KOPT-K1 (cell line): ENCODE results near the gene MINDY1.
A peak's percentile ranks its signal among the peaks of the same experiment; 100 is the strongest.

Source experiments
- H3K27ac ChIP-seq: fragments of 200-600 bp; sonication (generic); 2 replicates; pipeline ENCODE4 v1.5.1; 2016; ENCODE audit warnings: antibody characterized with exemption, mild to moderate bottlenecking, low read depth, low read length; ENCODE audit not compliant: poor library complexity, severe bottlenecking
- H3K36me3 ChIP-seq: fragments of 200-600 bp; sonication (generic); 2 replicates; pipeline ENCODE4 v1.5.1; 2017; ENCODE audit warnings: antibody characterized with exemption, mild to moderate bottlenecking, low read length, moderate library complexity; ENCODE audit not compliant: insufficient read depth
- H3K9me3 ChIP-seq: fragments of 200-600 bp; sonication (generic); 2 replicates; pipeline ENCODE4 v1.5.1; 2017; ENCODE audit warnings: antibody characterized with exemption, low read length, mild to moderate bottlenecking; ENCODE audit not compliant: insufficient read depth, poor library complexity, severe bottlenecking

The MINDY1 gene

DNA sequence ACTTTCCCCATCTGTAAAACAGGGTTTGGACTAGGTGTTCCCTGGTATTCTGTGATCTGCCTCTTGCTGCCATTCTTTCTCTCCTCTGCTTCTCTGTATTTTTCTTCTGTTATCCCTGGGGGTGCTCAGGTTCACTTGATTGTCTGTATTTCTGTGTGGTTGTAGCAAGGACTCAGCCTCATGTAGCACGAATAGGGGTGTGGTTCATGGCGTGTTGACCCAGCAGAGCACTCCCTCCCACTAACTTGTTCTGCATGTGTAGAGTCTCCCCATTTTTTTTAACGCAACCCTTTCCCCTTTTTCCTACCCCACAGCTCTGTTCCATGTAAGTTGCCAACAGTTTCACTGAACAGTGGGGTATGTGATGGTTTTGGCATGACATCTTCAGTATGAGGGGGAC, 28.5 kb upstream of the MINDY1 start:
- H3K27ac ChIP-seq, result no peak overlapping the region

DNA sequence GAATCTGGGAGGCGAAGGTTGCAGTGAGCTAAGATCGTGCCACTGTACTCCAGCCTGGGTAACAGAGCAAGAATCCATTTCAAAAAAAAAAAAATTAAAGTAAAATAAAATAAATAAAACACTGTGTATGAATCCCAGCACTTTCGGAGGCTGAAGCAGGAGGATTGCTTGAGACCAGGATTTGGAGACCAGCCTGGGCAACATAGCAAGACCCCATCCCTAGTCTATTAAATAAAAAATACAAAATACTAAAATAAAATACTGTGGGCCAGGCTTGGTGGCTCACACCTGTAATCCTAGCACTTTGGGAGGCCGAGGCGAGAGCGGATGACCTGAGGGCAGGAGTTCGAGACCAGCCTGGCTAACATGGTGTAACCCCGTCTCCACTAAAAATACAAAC, 25.5 kb upstream of the MINDY1 start:
- Histone ChIP-seq H3K9me3 (no peaks in the 10 kb centered on the region), H3K36me3 (peaks cover 63% of the 10 kb centered on the region), H3K27ac (no peak overlapping the region)

More for the DNA sequence above, 28.5 kb upstream of the MINDY1 start:
- Histone ChIP-seq H3K9me3 (no peaks in the 10 kb centered on the region), H3K36me3 (peaks cover 34% of the 10 kb centered on the region)

DNA sequence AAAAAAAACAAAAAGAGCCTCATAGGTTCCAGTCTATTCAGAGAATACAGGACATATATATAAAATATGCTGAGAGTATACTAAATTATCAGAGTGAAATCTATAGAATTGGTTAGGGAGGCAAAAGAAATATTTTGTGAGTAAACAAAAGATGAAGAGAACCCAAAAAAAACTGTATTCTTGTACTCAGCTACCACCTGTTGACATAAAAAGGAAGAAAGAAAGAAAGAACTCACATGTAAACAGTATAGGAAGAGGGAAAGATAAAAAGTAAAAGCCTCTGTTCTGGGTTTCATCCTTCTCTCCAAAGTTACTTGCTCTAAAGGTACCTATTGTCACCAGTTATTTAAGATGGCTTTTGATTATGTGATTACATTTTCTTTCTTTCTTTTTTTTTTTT, 19.8 kb upstream of the MINDY1 start:
- no peaks in the 10 kb centered on the region for H3K9me3 ChIP-seq
- peaks cover 68% of the 10 kb centered on the region for H3K36me3 ChIP-seq
- H3K27ac ChIP-seq, result no peak overlapping the region

DNA sequence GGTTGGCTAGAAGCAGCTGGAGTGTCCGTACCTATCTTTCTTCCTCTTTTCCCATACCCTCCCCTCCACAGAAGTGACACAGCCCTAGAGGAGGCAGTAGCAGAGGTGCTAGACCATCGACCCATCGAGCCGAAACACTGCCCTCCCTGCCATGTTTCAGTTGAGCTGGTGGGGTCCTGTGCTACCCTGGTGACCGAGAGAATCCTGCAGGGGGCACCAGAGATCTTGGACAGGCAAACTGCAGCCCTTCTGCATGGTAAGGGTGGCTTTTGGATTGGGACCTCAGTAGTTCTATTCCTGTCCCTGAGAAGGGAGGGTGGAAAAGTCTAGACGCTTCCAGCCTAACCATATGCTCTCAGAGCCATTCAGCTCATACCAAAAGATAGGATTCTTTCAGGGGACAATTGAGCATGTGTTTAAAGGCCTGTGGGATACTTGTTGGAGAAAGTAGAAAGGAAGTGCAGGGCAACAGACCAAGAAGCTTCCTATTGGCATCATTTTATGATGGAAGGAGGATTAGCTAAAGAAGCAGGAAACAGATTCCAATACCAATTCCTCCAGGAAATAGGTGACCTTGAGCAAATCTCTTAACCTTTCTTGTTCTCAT, 17.9 kb upstream of the MINDY1 start:
- peaks cover 50% of the 10 kb centered on the region for H3K36me3 ChIP-seq
- H3K9me3 ChIP-seq, result no peaks in the 10 kb centered on the region
- H3K27ac ChIP-seq, result no peak overlapping the region

DNA sequence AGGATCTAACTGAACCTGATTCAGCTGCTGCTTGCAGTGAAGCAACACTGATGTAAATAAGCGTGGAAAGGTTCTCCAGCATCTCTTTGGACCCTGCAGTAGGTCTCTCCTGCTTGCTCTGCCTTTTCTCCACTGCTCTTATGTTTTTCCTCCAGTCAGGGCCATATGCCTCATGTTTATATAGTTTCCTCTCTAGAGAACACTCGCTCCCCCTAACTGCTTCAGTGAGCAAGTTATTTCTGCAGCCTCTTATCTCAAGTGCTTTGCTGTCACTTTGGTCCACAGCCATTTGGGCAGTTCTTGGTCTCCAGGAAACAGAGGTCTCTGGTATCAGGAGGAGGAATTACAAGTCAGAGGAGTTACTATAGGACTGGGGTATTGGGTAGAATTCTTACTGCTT, 6.8 kb upstream of the MINDY1 start:
- no peaks in the 10 kb centered on the region for H3K9me3 ChIP-seq
- H3K36me3 ChIP-seq, result peaks cover 10% of the 10 kb centered on the region; the same call in 1 of the 2 replicates
- no peak overlapping the region for H3K27ac ChIP-seq

DNA sequence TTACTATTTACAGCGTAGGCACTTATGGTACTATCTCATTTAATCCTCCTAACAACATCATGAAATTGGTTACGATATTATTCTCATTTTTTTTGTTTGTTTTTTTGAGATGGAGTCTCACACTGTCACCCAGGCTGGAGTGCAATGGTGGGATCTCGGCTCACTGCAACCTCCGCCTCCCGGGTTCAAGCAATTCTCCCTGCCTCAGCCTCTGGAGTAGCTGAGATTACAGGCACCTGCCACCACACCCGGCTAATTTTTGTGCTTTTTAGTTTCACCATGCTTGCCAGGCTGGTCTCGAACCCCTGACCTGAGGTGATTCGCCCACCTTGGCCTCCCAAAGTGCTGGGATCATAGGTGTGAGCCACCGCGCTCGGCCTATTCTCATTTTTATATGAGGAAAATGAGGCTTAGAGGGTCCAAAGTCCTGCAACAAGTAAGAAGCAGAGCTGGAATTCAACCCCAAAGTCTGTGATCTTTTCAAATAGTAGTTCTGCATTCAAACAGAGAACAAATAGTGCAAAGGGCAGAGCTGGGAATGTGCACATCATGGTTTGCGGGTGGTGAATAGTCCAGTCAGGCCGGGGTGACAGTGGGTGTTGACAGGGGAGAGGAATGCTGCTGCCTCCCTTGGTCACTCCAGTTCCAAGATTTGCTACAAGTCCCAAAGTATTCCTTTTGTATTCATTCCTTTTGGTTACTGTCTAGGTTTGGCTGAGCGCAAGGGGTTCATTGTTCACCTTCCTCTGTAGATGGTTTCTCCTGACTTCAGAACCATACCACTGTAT, 6.2 kb upstream of the MINDY1 start:
- Histone ChIP-seq H3K9me3 (no peaks in the 10 kb centered on the region), H3K27ac (no peak overlapping the region), H3K36me3 (peaks cover 3% of the 10 kb centered on the region; the same call in 1 of the 2 replicates)

DNA sequence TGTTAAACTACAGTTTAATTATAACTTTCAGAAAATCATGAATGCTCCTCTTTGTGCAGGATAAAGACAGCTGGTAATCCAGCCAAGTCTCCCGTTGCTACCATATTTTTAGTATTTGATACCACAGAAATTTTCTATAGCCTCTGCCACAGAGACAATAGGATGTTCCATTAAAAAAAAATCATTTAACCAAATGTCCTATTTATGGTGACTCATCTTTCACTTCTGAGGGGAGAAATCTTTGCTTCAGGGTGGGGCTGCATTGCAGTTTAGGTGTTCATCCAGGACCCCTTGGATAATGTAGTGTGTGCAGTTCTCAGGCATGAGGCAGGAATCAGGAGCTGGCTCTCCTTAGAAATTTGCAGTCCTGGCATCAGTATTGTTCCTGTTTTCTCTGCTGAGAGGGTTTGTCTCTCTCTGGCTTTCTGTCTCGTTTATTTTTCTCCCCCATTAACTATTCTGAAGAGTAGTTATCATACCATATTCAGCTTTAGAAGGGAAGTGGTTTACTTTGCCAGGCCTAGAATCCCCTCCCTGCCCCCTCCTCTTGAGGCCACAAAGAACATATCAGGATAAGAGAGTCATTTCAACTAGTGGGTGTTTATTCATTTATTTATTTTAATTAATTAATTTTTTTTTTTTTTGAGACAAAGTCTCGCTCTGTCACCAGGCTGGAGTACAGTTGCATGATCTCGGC, 4.6 kb upstream of the MINDY1 start:
- Histone ChIP-seq H3K27ac (peak overlapping the region; percentile 11), H3K36me3 (0 out of 2 replicates have a peak, but pooled peaks cover 3% of the 10 kb centered on the region), H3K9me3 (no peaks in the 10 kb centered on the region)

DNA sequence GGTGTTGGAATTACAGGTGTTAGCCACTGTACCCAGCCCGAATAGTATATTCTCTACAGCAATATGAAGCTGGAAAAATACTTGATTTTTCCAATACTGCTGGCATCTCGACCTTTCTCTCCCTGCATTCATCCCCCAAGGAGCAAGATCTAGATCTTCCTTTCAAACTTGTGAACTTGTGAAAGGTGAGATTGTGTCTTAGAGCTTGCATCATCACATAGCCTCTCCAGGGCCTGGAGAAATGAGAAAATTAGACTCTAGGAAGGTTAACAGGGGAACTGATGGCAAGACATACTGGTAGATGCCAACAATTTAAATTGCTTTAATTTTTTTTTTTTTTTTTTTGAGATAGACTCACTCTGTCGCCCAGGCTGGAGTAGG, 3.6 kb upstream of the MINDY1 start:
- Histone ChIP-seq H3K36me3 (0 out of 2 replicates have a peak, but pooled peaks cover 3% of the 10 kb centered on the region), H3K27ac (no peak overlapping the region), H3K9me3 (no peaks in the 10 kb centered on the region)

DNA sequence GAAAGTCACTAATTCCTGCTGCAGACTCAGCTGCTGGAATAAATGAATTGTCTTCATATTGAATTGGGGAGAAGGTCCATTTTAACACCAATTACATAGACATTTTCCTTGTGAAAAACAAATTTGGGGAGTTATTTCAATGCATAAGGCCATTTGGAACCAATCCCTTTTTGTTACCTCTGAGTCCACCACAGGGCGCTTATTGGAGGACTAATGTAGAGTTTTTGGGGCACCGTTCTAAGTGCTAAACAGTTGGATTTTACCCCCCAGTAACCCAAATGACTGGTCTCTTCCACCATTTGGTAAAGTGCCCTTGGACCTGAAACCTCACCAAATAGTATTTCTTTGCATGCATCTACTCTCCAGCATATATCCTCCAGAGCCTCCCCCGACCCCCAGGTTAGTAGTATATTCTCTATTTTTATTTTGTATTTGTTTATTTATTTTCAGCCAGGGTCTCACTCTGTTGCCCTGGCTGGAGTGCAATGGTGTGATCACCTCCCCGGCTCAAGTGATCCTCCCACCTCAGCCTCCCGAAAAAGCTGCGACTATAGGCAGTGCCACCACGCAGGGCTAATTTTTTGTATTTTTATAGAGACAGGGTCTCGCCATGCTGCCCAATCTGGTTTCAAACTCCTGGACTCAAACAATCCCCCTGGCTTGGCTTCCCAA, 3.1 kb upstream of the MINDY1 start:
- Histone ChIP-seq H3K36me3 (0 out of 2 replicates have a peak, but pooled peaks cover 3% of the 10 kb centered on the region), H3K27ac (no peak overlapping the region), H3K9me3 (no peaks in the 10 kb centered on the region)

DNA sequence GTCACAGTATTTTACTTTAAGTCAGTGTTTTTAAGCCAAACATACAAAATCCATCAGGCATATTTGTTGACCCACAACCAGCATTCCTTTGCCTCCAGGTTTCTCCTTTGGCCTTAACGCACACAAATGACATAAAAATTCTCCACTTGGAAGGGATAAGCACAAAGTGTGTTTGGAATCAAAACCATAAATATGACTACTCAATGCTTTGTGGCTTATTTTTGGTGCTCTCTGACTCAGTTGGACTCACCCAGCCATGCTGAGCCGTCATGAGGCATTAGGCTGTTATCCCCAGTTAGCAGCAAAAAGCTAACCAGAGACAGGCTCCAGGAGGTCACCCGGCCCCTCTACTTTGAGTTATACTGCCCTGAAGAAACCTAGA, 2.5 kb upstream of the MINDY1 start:
- peak overlapping the region; percentile 74 for H3K27ac ChIP-seq
- H3K9me3 ChIP-seq, result no peaks in the 10 kb centered on the region
- H3K36me3 ChIP-seq, result 0 out of 2 replicates have a peak, but pooled peaks cover 3% of the 10 kb centered on the region

DNA sequence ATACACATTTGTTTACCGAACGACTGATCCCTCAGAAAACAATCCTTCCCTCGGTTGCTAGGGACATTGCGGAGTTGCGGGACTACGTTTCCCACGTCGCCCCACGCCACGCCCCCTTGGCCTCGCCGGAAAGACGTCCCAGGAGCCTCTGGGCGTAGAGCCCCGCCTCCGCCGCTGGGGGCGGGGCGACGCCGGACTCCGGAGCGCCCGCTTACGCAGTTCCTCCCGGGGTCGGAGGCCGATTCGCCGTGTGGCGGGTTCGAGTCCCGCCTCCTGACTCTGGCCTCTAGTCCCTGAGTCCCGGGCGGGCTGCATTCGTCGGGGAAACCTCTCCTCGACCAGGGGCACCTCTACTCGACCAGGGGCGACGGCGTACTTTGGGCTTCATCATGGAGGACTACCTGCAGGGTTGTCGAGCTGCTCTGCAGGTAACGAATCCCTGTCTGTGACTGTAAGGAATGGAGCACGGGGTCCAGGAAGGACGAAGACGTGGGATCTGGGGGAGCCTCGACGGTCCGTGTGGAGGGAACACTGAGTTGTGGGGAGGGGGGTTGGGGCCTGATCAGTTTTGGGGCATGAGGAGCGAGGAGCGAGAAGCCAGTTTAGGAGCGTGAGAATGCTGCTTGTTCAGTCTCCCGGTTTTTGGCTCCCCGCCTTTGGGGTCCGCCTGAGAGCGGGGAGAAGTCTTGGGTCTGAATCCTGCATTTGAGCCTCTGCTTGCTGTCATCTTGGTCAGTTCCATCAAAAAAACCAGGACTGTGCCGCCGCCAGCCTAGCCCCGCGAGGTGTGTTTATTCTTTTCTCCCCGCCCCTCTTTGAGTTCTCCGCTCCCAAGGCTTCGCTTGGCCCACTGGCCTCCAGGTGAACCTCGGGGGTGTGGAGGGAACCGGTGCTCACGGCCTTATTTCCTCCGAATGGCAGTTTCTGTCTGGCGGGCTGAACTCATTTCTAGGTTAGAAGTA, 1.8 kb upstream of the MINDY1 start, which contains the start of gene PRUNE1:
TSS of gene PRUNE1 (plus strand) at position 206 of the 962 bp plus-strand sequence. CDS start at position 390, 184 bp downstream.
- peak within 1 kb of the TSS; percentile 74 for H3K27ac ChIP-seq
- H3K36me3 ChIP-seq, result 0 out of 2 replicates have a peak, but pooled peaks cover 3% of the 10 kb centered on the region
- H3K9me3 ChIP-seq, result no peaks in the 10 kb centered on the region

DNA sequence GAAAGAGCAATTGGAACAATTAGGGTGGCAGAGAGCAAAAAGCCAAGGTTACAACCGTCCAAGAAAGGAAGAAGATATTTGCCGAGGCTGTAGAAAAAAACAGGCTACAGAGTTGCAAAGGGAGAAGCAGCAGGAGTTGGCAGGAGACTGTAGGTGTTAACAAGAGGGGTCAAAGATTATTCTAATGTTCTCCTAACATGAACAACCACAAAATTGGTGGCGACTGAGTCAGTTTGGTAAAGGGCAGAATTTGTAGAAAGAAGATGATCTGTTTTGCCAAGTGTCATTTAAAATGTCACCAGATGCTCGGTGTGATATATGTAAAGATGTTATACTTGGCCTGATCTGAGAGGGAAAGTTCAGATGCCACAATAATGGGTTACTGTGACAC, 1.1 kb upstream of the MINDY1 start:
- H3K27ac ChIP-seq, result peak overlapping the region; percentile 74
- H3K36me3 ChIP-seq, result 0 out of 2 replicates have a peak, but pooled peaks cover 3% of the 10 kb centered on the region
- no peaks in the 10 kb centered on the region for H3K9me3 ChIP-seq

DNA sequence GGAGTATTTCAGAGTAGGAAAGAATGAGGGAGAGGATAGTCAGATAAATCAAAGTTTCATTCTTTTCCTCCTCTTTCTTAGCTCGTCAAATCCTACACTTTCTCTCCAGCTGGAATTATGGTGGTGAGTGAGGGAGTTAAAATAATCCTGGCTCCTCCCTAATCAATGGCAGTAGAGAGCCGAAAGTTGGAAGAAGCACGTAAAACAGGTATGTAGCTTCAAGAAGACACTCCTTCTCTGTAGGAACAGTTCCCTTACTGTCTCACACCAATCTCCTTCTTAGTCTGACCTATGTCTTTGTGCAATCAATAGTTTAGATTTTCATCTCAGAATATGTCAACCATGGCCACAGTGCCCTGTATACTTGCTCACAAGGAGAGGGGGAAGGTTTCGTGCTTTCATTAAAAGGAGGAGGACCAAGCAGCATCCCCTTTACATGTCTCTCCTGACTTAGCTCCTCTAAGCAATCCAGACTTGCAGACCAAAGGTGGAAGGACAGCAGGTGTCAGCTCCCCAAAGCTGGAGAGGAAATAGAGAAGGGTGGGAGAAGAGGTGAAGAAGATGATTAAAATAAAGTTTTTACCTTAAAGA, 878 bp downstream of the MINDY1 start:
- Histone ChIP-seq H3K36me3 (no peaks in the 10 kb centered on the region), H3K27ac (no peak overlapping the region), H3K9me3 (no peaks in the 10 kb centered on the region)

DNA sequence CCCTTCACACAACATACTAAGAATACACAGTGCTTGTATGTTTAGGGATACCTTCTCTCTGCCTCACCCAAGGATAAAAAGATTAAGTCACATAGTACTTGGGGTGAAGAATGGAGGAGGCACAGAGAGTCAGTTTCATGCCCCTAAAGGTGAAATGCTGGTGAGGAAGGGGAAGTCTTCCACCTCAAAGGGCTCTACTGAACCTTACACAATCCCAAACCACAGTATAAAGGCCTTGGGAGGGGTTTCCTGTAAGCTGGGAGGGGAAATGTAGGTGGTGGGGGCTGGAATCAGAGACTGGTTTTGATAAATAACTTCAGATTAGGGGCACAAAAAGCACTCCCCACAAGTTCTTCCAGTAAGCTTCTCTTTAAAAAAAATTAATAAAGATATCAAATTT, 3.5 kb downstream of the MINDY1 start:
- no peak overlapping the region for H3K27ac ChIP-seq
- no peaks in the 10 kb centered on the region for H3K36me3 ChIP-seq
- H3K9me3 ChIP-seq, result no peaks in the 10 kb centered on the region
